HG02870 (cell line): ENCODE results near the gene SAPCD2.

Experiments used
- ATAC-seq: cut with Tn5 transposase; IDR thresholded peaks from one replicate; pipeline ENCODE4 v1.9.1; 2021; ENCODE audit warnings: mild to moderate bottlenecking, moderate library complexity; ENCODE audit not compliant: unreplicated experiment

Gene SAPCD2

DNA sequence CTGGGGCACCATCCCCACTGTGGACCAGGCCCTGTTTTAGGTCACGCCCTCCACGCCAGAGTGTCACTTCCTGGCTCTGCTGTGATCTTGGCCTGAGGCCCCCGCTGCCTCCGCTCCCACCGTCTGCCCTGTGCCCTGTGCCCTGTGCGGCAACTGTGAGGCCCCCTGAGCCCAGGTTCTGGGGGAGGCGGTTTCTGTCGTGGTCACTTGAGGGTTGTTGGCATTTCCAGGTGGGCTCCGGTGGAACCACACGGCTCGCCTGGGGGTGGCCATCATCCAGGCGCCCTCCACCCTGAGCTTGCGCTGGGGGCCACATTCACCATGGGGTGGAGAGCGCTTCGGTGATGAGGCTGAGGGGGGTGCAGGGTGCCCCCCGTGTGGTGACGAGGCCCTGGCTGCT lies 37.6 kb upstream of the SAPCD2 start:
- no peak for ATAC-seq

DNA sequence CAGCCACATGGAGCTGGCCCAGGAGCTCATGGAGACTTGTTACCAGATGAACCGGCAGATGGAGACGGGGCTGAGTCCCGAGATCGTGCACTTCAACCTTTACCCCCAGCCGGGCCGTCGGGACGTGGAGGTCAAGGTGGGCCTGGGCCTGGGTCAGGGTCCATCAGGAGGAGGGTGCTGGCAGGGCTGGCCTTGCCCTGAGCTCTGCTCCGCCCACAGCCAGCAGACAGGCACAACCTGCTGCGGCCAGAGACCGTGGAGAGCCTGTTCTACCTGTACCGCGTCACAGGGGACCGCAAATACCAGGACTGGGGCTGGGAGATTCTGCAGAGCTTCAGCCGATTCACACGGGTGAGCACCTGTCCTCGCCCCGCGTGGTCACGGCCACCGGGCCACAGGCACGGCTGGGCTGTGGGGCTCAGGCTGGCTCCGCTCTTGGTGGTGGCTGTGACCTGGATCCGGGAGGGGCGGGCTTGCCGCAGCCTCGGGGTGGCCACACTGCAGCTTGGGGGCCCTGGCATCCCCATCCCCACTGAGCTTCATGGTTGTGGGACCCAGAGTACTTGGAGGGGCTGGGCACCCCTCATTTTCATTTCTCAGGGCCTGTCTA lies 37.1 kb upstream of the SAPCD2 start:
- ATAC-seq = no peak

DNA sequence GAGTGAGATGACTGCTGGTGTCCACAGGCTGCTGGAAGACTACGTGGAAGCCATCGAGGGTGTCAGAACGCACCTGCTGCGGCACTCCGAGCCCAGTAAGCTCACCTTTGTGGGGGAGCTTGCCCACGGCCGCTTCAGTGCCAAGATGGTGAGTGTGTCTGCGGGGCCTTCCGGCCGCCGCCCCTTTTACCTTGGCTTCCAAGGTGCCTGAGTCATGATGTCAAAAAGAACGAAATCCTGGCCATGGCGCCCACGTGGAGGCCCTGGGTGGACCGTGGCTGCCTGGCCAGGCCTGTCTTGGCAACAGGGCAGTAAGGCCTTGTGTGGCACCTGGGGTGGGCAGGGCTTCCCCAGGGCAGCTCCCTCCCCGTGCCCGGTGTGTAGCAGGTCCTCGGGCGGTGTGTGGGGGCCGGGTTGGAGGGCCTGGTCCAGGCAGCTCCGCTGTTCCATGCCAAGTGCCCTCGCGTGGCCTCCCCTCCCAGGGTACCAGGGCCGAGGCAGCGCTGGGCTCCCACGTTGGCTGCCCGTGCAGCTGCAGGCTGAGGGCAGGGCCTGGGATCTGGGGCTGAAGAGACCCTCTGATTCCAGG lies 36.4 kb upstream of the SAPCD2 start:
- no peak for ATAC-seq

DNA sequence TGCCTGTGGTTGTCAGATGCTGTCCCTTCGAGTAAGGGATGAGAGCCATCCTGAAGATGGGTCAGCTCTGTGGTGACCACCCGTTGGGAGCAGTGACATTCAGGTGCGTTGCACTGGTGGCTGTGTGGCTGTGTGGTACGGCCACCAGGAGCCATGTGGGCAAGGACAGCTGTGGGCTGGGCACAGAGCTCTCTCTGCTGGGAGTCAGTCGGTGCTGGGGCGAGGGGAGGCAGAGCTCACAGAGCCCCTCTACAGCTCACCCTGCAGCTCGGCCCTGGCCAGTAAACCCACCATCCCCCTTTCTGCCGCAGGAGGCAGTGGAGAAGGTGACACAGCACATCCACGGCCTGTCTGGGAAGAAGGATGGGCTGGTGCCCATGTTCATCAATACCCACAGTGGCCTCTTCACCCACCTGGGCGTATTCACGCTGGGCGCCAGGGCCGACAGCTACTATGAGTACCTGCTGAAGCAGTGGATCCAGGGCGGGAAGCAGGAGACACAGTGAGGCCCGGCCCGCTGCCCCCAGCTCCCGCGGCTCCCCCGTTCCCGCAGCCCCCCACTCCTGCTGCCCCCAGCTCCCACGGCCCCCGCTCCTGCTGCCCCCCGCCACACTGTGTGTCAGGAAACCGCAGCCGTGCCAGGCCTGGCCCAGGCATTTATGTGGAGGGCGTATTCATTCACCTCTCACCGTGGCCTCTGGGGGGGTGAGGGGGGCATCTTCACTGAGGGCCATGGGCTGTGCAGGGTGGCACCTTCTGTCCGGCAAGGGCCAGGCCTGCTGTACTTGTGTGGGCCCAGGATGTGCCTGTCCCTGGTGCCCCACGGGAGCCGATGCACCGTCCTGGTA lies 35.7 kb upstream of the SAPCD2 start:
- no peak for ATAC-seq

DNA sequence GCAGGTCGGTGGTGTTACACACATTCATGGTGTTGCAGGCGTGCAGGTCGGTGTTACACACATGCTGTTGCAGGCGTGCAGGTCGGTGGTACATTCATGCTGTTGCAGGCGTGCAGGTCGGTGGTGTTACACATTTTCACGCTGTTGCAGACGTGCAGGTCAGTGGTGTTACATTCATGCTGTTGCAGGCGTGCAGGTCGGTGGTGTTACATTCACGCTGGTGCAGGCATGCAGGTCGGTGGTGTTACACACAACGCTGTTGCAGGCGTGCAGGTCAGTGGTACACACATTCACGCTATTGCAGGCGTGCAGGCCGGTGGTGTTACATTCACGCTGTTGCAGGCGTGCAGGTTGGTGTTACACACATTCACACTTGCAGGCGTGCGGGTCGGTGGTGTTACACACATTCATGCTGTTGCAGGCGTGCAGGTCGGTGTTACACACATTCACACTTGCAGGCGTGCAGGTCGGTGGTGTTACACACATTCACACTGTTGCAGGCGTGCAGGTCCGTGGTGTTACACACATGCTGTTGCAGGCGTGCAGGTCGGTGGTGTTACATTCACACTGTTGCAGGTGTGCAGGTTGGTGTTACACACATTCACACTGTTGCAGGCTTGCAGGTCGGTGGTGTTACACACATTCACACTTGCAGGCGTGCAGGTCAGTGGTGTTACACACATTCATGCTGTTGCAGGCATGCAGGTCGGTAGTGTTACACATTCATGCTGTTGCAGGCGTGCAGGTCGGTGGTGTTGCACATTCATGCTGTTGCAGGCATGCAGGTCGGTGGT lies 33.0 kb upstream of the SAPCD2 start:
- no peak for ATAC-seq

DNA sequence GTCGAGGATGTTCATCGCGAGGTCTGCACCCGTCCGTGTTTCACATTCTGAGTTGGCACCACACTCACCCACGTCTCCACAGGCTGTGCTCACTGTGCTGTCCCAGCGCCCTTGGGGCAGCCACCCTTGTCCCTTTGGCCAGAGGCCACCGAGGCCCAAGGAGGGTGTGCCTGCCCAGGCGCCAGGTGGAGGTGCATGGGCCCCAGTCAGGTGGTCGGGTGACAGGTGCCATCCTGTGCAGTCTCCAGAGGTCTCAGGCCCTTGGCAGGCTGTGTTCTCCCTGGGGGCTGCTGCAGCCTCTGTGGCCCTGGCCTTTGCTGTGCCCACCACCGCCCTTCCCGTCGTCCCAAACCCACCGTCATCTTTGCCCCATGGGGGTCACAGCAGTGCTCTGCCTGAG lies 28.9 kb upstream of the SAPCD2 start:
- ATAC-seq = no peak

DNA sequence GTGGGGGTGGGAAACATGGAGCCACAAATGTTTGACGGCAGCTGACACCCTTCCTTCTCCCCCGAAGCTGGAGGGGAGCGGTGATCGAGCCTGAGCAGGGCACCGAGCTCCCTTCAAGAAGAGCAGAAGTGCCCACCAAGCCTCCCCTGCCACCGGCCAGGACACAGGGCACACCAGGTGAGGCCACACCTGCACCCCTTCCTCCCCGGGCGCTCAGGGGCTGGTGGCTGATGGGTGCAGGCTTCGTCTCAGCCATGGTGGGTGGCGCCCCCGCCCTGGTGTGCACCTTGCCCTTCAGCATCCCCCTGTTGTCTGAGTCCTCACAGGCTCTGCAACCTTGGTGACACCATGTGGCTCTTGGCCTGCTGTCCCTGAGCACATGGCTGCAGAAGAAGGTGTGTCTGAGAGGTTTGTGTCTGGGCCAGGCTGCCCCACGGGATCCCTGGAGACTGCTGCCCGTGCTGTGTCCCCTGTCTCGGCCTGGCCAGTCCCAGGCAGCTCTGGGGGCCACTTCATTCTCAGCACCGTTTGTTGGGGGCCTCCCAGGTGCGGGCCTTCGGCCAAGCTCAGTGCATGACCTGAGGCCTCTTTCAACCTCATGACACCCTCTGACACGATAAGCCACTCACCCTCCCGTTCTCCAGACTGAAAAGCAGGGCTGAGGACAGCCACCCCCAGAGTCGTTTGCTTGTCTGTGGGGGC lies 27.6 kb upstream of the SAPCD2 start:
- no peak for ATAC-seq

DNA sequence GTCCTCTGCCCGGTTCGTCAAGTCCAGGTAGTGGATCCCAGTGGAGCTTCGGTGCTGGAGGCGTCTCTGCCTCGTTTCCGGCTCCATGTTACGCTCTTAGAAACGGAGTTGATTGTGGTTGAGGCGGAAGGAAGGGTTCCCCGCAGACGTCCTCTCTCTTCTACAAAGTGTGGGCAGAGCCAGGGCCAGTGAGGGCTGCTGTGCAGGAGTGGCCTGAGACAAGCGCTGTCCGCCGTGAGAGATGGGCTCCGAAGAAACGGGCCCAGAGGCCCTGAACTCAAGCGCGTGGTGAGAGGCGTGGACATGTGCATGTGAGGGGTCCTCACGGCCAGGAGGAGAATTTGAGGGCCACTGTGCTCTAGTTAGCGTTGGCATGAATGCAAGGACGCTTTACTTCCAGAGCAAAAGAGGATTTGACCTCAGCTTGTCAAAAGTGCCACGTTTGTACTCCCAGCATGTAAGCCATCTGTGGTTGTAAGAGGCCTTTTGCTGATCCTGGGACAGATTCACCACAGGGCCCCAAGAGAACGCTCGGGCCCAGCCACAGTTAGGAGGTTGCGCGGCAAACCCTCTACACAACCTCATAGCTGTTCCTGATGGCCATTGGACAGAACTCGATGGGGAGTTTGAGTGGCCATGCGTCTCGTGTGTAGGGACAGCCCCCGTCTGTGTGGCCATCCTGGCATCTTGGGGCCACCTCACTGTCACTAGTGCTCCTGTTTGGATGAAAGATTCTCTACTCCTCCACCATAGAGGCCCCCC lies 26.6 kb upstream of the SAPCD2 start:
- no peak for ATAC-seq

DNA sequence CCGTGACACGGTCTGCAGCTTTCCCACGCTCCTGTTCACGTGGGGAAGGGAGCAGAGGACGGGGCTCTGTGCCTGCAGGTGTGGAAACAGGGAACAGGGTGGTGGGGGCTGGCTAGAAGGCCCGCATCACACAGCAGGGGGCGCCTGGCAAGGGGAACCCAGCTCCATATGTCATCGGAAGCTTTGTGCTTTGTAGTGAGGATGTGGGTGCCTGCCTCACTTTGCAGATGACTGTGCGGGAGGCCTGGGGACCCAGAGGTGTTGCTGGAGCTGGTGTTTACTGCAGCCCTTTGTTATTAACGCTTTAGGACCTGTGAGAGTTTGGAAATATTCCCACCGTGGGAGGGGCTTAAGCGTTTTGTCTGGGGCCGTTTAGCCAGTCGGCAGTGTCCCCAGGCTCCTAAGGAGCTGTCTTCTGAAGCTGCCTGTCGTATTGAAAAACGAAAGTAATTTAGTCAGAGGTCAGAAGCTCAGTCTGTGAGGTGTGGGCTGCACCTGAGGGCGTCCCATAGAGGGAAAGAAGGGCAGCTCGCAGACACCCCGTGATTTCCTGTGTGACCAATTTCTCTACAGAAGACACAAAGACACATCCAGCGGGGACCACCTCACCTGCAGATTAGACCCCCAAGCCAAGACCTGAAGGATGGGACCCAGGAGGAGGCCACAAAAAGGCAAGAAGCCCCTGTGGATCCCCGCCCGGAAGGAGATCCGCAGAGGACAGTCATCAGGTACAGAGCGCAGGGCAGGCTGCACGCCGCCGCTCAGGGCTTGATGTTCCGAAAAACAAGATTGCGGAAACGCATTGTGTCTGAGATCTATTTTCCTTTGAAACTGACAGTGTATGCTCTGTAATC lies 25.5 kb upstream of the SAPCD2 start:
- peak; percentile 69 for ATAC-seq

DNA sequence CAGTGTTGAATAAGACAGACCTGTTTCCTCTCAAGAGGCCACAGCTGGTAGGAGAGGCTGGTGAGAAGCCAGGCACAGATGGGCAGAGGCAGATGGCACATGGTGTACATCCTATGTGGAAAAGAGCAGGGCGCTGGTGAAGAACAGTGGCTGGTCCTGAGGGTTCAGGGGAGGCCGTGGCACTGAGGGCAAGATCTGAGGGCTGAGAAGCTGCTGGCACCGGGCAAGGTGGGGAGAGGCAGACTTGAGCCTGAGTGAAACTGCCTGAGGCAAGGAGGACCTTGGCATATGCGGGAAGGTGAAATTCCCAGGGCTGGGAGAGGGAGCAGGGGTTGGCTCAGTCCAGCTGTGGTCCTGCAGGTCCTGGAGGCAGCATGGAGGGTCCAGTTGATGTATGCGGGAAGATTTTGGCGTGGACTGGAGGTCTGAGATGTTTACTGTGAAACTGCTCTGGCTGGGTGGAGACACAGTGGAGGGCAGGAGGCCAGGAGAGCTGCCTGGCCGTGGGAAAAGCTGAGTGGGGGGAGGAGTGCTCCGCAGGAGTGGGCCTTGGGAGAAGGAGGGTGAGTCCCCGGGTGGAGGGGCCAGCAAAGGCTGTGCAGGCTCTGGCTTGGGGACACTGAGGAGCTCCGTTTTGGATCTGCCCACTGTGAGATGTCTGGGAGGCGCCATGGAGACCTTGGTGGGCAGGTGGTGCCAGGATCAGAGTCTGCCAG lies 19.0 kb upstream of the SAPCD2 start:
- ATAC-seq = no peak

DNA sequence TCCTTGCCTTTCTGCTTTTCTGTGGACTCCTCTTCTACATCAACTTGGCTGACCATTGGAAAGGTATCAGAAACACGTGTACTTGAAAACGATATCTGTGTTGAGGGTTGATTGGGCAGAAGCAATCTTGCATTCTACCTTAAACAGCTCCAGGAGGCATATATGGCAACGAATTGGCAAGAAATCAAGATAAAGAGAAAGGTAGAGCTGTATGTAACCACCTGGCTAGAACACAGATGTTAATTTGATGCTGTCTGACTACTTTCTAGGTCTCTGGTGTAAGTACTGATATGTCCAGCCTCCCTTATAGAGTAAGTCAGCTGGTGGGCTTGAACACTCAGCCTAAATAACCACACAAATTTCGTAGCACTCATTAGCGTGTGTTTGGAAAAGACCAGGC lies 17.8 kb upstream of the SAPCD2 start:
- no peak for ATAC-seq

DNA sequence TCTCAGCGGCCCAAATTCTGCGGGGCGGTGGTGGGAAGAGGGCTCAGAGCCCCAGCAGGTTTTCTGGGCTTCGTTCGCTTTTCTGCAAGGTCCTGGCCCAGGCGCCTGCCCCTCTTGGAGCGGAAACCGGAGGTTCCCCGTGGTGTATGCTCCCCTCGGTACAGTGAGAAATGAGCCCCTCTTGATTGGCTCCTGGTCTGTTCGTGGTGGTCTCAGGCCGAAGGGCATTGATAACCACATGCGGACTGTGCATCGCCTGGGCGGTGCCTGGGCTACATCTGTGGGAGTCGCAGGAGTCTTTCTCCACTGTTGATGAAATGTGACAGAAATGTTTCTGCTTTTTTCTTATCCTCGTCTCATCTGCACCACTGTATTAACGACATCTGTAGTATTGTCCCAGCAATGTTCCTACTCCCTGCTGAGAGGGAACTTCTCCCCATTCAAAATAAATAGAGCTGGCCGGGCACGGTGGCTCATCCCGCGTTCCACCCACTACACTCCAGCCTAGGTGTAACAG lies 17.1 kb upstream of the SAPCD2 start:
- ATAC-seq = no peak

DNA sequence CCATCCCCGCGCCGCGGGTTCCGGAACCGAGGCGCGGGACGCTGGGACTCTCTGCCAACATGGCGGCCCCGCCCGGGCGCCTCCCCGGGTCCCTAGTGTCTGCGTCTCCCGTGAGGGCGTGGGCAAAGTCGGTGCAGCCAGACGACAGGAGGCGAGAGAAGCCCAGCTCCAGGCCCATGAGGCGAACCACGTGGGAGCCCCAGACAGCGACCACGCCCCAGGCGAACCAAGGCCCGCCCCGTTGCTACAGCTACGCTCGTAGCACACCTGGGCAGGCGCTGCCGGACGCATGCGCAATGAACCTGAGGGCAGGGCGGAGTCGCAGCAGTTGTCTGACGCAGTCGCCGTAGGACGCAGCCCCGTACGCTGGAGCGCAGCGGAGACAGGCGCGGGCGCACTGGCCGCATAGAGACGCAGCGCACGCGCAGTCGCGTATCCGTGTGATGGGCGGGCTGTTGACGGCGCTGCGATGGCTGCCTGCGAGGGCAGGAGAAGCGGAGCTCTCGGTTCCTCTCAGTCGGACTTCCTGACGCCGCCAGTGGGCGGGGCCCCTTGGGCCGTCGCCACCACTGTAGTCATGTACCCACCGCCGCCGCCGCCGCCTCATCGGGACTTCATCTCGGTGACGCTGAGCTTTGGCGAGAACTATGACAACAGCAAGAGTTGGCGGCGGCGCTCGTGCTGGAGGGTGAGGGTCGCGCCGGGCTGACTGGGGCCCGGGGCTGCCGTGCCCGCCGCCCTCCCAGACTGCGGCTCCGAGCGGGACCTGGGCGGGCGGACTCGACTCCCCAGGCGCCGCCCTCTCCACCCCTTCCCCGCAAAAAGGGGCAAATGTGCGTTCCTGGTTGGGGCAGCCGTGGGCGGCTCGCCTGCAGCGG lies 16.4 kb upstream of the SAPCD2 start, which contains the start of gene MAN1B1:
MAN1B1 (plus strand) TSS at position 455 of the 878 bp plus-strand sequence; CDS start at position 470, 15 bp downstream.
- ATAC-seq = peak; percentile 74

DNA sequence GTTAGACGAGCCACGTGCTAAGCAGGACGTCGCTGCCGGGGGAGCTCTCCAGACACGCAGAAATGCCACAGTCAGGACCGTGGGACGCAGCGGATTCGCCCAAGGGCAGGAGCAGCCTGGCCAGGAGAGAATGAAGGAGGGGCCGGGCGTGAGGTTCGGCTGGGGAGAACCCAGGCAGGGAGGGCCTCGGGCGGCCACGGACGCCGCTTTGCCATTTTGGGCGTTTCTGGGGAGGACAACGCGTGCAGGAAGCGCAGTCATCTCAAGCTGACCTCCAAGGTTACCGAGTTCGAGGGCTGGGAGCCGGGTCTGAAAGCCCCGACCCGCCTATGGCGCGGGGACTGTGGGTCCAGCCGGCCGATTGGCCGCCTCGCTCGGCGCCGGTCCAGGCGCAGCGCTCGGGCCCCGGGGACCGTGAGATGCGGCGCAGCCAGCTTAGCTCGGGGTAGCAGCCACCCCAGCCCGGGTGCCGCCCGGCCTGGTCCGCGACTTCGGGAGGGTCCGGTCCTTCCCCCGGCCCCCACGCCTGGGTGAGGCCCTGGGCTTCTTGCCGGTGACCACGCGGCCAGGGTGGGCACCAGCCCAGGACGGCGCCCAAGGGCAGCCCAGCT lies 15.7 kb upstream of the SAPCD2 start:
- ATAC-seq = no peak

DNA sequence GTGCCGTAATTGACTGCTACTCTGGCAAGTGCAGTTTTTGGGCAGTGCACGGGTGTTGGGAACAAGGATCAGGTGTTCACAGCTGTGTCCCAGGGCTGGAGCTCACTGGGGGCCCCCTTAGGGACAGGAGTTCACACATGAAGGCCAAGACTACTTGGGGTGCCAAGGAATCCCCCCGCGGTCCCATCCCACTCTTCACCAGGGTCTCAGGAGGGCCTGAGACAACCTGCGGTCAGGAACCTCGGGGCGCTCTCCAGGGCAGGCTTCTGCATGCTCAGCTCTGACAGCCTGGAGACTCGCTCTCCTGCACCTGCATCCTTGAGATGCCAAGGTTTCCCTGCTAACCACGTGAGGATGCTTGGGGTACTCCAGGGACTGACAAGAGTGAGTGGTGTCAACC lies 14.2 kb upstream of the SAPCD2 start:
- no peak for ATAC-seq

DNA sequence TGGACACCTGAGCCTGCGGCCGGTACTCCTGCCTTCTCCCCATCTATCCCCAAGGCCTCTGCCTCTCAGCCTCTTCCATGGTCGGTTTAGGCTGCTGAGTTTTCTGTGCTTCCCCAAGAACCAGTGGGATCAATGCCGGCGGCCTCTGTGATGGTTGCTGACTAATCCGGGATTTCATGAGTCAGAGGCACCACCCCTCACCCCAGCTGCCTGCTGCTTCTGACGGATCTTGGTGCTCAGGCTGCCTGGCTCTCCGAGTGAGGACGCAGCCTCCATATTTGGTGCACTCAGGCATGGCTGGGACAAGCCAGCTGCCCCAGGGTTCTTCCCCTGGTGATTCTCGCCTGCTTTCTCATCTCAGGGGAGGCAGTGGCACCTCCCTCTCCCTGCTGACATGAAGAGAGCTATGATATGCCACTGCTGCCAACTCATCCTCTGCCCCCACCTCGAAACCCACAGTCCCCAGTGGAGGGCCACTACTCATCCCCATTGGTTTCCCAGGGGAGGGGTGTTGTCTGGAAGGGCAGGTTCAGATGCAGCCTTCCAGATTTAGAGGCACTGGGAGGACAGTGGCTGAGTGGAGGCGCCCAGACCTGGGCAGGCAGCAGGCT lies 13.1 kb upstream of the SAPCD2 start:
- no peak for ATAC-seq
